SK-N-MC (cell line): ENCODE data around the gene MARK2.

ENCODE experiments used
- EZH2 ChIP-seq: fragments of 200-600 bp; sonication (generic); IDR thresholded peaks from one replicate; pipeline ENCODE4 v1.6.1; 2017; ENCODE audit warnings: antibody characterized with exemption
- FOXP2 ChIP-seq: optimal IDR thresholded peaks from 2 replicates; pipeline ENCODE3; 2011; ENCODE audit warnings: mild to moderate bottlenecking, moderate library complexity; ENCODE audit not compliant: insufficient read depth; ENCODE audit errors: extremely low read length, control extremely low read depth
- POLR2AphosphoS5 ChIP-seq: IDR thresholded peaks from 2 replicates; pipeline ENCODE4 v1.6.1; 2012; ENCODE audit warnings: mild to moderate bottlenecking, low read depth, low read length, borderline replicate concordance

DNA sequence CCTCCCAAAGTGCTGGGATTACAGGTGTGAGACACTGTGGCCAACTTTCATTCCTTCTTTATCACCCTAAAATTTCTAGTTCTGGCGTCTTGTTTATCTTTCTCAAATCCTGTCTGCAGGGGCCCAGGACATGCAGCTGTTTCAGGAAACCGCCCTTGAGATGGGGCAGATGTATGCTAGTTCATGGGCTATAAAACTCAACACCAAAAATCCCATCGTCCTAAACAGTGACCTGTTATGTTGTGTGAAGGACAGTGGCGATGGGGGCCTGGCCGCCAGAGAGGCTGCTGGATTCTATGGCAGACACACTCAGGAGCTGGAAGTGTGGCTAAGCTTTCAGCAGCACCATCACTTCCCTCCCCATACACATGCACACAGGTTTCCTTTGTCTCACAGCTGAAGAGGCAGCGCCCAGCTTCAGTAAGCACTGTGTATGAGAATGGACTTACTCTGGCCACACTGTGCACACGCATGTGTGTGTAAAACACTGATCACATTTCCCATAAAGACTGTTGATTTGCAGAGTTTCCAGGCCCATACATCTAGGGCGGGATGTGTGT lies 36.7 kb downstream of the MARK2 start:
- no peak for TF ChIP-seq EZH2
- TF ChIP-seq POLR2AphosphoS5 = no peak
- no peak for TF ChIP-seq FOXP2
